ENCODE measurements around the gene SRD5A3. TPM values are rescaled to one million over a fixed set of nuclear protein-coding genes. Genes with fewer than 3 reads are reported as not detected.

Gene SRD5A3
- total RNA-seq, 1 donor from 2014 or later, result 12.7 TPM

DNA sequence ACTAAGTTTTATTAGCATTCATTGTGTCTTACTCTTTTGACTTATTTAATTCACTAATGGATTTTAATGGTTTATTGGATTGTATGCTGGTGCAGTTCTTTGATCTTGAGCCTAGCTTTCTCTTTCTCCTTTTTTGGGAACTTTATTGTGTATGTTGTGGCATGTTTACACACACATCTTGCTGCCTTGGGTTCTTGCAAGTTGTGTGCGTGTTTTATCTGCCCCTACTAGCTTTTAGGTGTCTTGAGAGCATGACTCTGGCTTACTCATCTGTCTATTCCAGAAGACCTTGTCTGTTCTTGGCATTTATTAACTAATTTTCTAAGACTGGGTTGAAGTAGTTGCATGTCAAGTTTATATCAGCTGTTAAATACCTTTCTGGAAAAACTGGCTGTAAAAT, 52.4 kb downstream of the SRD5A3 start:
- peaks cover 13% of the 10 kb centered on the region for H3K9me3 Mint-ChIP-seq (ENCODE audit: unreplicated experiment)
- H3K4me3 Mint-ChIP-seq (ENCODE audit: unreplicated experiment), result peak overlapping the region; percentile 97
- peaks cover 17% of the 10 kb centered on the region for H3K4me1 Mint-ChIP-seq (ENCODE audit: low read depth, unreplicated experiment)
- H3K36me3 Mint-ChIP-seq (ENCODE audit: unreplicated experiment), result no peaks in the 10 kb centered on the region
- H3K27me3 Mint-ChIP-seq (ENCODE audit: unreplicated experiment), result peaks cover 12% of the 10 kb centered on the region
- TF ChIP-seq, protein P1, sequence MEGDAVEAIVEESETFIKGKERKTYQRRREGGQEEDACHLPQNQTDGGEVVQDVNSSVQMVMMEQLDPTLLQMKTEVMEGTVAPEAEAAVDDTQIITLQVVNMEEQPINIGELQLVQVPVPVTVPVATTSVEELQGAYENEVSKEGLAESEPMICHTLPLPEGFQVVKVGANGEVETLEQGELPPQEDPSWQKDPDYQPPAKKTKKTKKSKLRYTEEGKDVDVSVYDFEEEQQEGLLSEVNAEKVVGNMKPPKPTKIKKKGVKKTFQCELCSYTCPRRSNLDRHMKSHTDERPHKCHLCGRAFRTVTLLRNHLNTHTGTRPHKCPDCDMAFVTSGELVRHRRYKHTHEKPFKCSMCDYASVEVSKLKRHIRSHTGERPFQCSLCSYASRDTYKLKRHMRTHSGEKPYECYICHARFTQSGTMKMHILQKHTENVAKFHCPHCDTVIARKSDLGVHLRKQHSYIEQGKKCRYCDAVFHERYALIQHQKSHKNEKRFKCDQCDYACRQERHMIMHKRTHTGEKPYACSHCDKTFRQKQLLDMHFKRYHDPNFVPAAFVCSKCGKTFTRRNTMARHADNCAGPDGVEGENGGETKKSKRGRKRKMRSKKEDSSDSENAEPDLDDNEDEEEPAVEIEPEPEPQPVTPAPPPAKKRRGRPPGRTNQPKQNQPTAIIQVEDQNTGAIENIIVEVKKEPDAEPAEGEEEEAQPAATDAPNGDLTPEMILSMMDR (IDR thresholded peaks at IDR 0.05; ENCODE audit: partially characterized antibody, unreplicated experiment), result no peak
- H3K27ac Mint-ChIP-seq (ENCODE audit: unreplicated experiment), result no peak overlapping the region
- DNase-seq, result no peak

DNA sequence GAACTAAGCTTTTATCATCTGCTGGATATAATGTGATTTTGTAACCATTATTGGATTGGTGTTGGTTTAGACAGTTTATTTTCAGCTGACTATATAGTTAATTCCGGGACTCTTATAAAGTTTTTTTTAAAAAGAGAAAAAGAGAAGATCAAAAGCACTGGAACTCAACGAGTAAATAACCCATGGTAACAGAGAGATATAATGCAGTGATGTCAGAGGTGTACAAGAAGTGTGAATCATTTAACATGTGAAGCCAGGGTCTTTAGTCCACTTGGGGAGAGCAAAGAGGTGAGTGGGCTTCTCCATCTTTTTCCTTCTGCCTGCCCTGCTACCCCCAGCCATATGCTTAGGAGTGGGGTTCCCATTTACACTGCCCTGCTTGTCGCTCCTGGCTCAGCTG, 52.9 kb downstream of the SRD5A3 start:
- Mint-ChIP-seq H3K36me3 (ENCODE audit: unreplicated experiment) (no peaks in the 10 kb centered on the region), H3K4me1 (ENCODE audit: low read depth, unreplicated experiment) (peaks cover 14% of the 10 kb centered on the region), H3K4me3 (ENCODE audit: unreplicated experiment) (peak overlapping the region; percentile 97), H3K9me3 (ENCODE audit: unreplicated experiment) (peaks cover 13% of the 10 kb centered on the region), H3K27me3 (ENCODE audit: unreplicated experiment) (peaks cover 11% of the 10 kb centered on the region), H3K27ac (ENCODE audit: unreplicated experiment) (peak overlapping the region; percentile 79)
- peak; percentile 22 for DNase-seq
- TF ChIP-seq, protein P1 (IDR thresholded peaks at IDR 0.05; ENCODE audit: partially characterized antibody, unreplicated experiment), result no peak

DNA sequence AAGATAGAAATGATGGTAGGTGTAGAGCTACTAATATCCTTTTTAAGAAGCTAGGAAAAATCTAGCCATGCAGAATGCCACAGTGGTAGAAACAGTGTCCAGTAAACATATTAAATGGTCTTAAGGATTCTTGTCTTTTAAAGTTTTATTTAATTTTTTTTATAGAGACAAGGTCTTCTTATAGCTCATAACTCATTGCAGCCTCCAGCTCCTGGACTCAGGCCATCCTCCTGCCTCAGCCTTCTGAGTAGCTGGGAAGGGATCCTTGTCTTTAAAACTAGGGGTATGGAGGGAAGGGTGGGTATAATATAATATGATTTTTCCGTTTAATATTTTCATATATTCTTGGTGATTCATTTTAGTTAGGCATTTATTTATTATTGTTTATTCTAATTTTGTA, 53.5 kb downstream of the SRD5A3 start:
- peak overlapping the region; percentile 79 for H3K27ac Mint-ChIP-seq (ENCODE audit: unreplicated experiment)
- H3K4me3 Mint-ChIP-seq (ENCODE audit: unreplicated experiment), result peak overlapping the region; percentile 97
- H3K36me3 Mint-ChIP-seq (ENCODE audit: unreplicated experiment), result no peaks in the 10 kb centered on the region

DNA sequence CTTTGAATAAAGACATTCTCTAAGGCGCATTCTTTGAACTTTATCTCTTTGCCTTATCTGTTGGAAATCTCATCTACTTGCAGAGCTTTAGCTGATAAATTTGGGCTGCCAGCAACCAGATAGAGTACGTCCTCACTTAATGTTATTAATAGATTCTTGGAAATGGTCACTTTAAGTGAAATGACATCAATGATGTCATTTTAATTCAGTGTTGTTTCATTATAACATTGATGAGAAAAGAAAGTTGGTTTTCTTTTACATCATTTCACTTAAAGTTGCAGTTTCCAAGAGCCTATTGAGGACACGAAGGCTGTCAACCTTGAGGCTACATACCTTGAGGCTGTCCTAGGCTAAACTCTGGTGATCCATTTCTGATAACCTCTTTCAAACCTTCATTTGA, 59.0 kb downstream of the SRD5A3 start:
- Mint-ChIP-seq H3K36me3 (ENCODE audit: unreplicated experiment) (no peaks in the 10 kb centered on the region), H3K9me3 (ENCODE audit: unreplicated experiment) (no peaks in the 10 kb centered on the region), H3K27me3 (ENCODE audit: unreplicated experiment) (peaks cover 3% of the 10 kb centered on the region), H3K27ac (ENCODE audit: unreplicated experiment) (no peak overlapping the region), H3K4me1 (ENCODE audit: low read depth, unreplicated experiment) (peaks cover 17% of the 10 kb centered on the region), H3K4me3 (ENCODE audit: unreplicated experiment) (no peak overlapping the region)
- DNase-seq, result no peak
- TF ChIP-seq, protein P1 (IDR thresholded peaks at IDR 0.05; ENCODE audit: partially characterized antibody, unreplicated experiment), result no peak

More for the DNA sequence above, 53.5 kb downstream of the SRD5A3 start:
- Mint-ChIP-seq H3K4me1 (ENCODE audit: low read depth, unreplicated experiment) (peaks cover 10% of the 10 kb centered on the region), H3K9me3 (ENCODE audit: unreplicated experiment) (peaks cover 11% of the 10 kb centered on the region), H3K27me3 (ENCODE audit: unreplicated experiment) (peaks cover 7% of the 10 kb centered on the region)
- TF ChIP-seq, protein P1 (IDR thresholded peaks at IDR 0.05; ENCODE audit: partially characterized antibody, unreplicated experiment), result no peak
- no peak for DNase-seq

DNA sequence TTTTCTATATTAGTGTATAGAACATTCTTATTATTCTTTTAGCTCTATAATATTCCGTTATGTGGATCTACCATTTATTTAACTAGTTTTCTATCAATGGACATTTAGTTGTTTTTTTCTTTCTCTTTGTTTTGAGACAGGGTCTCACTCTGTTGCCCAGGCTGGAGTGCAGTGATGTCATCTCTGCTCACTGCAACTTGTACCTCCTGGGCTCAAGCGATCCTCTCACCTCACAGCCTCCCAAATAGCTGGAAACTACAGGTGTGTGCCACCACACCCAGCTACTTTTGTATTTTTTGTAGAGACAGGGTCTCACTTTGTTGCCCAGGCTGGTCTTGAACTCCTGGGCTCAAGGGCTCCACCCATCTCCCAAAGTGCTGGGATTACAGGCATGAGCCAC, 60.5 kb downstream of the SRD5A3 start:
- H3K36me3 Mint-ChIP-seq (ENCODE audit: unreplicated experiment), result no peaks in the 10 kb centered on the region

More for the DNA sequence above, 60.5 kb downstream of the SRD5A3 start:
- DNase-seq, result no peak
- peaks cover 19% of the 10 kb centered on the region for H3K4me1 Mint-ChIP-seq (ENCODE audit: low read depth, unreplicated experiment)
- H3K4me3 Mint-ChIP-seq (ENCODE audit: unreplicated experiment), result no peak overlapping the region
- peaks cover 3% of the 10 kb centered on the region for H3K27me3 Mint-ChIP-seq (ENCODE audit: unreplicated experiment)
- no peaks in the 10 kb centered on the region for H3K9me3 Mint-ChIP-seq (ENCODE audit: unreplicated experiment)
- TF ChIP-seq, protein P1 (IDR thresholded peaks at IDR 0.05; ENCODE audit: partially characterized antibody, unreplicated experiment), result no peak
- no peak overlapping the region for H3K27ac Mint-ChIP-seq (ENCODE audit: unreplicated experiment)
